ENCODE data around the gene SEC14L6.

- TF ChIP-seq CTCF (IDR thresholded peaks at IDR 0.05) (no peak), ZFX (IDR thresholded peaks at IDR 0.05; ENCODE audit: borderline replicate concordance) (no peak)
Measured at GRCh38 chr22:30541961-30542810, 4.4 kb downstream of the SEC14L6 start.

Data from 22Rv1 (cell line).